ENCODE results near the gene STX4. TPM values are rescaled to one million over a fixed set of nuclear protein-coding genes. Genes with fewer than 3 reads are reported as not detected.

STX4 gene
- total and polyA plus RNA-seq, 9 of the 15 experiments (the other 6 are each of a cell fraction or from before 2014, with no cell fraction given), result 3.2 to 48.0 (median 21.5) TPM

- TF ChIP-seq, protein P1, sequence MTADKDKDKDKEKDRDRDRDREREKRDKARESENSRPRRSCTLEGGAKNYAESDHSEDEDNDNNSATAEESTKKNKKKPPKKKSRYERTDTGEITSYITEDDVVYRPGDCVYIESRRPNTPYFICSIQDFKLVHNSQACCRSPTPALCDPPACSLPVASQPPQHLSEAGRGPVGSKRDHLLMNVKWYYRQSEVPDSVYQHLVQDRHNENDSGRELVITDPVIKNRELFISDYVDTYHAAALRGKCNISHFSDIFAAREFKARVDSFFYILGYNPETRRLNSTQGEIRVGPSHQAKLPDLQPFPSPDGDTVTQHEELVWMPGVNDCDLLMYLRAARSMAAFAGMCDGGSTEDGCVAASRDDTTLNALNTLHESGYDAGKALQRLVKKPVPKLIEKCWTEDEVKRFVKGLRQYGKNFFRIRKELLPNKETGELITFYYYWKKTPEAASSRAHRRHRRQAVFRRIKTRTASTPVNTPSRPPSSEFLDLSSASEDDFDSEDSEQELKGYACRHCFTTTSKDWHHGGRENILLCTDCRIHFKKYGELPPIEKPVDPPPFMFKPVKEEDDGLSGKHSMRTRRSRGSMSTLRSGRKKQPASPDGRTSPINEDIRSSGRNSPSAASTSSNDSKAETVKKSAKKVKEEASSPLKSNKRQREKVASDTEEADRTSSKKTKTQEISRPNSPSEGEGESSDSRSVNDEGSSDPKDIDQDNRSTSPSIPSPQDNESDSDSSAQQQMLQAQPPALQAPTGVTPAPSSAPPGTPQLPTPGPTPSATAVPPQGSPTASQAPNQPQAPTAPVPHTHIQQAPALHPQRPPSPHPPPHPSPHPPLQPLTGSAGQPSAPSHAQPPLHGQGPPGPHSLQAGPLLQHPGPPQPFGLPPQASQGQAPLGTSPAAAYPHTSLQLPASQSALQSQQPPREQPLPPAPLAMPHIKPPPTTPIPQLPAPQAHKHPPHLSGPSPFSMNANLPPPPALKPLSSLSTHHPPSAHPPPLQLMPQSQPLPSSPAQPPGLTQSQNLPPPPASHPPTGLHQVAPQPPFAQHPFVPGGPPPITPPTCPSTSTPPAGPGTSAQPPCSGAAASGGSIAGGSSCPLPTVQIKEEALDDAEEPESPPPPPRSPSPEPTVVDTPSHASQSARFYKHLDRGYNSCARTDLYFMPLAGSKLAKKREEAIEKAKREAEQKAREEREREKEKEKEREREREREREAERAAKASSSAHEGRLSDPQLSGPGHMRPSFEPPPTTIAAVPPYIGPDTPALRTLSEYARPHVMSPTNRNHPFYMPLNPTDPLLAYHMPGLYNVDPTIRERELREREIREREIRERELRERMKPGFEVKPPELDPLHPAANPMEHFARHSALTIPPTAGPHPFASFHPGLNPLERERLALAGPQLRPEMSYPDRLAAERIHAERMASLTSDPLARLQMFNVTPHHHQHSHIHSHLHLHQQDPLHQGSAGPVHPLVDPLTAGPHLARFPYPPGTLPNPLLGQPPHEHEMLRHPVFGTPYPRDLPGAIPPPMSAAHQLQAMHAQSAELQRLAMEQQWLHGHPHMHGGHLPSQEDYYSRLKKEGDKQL (CRISPR knock-in tag; IDR thresholded peaks at IDR 0.05; ENCODE audit: borderline replicate concordance), result no peak
- TF ChIP-seq PCBP2 (IDR thresholded peaks at IDR 0.05; ENCODE audit: low read depth, low read length, poor library complexity, severe bottlenecking) (no peak), ZNF589 (CRISPR knock-in tag; IDR thresholded peaks at IDR 0.05; ENCODE audit: low read depth) (no peak; the same call in 1 of the 2 replicates), POU5F1 (IDR thresholded peaks at IDR 0.05; ENCODE audit: borderline replicate concordance, low read depth, low read length, partially characterized antibody) (no peak), SRSF9 (IDR thresholded peaks at IDR 0.05; ENCODE audit: borderline replicate concordance, low read depth, low read length) (no peak), ZNF668 (CRISPR knock-in tag; IDR thresholded peaks at IDR 0.05) (no peak), MTA1 (IDR thresholded peaks at IDR 0.05; ENCODE audit: borderline replicate concordance) (no peak)
- TF ChIP-seq, protein P2, sequence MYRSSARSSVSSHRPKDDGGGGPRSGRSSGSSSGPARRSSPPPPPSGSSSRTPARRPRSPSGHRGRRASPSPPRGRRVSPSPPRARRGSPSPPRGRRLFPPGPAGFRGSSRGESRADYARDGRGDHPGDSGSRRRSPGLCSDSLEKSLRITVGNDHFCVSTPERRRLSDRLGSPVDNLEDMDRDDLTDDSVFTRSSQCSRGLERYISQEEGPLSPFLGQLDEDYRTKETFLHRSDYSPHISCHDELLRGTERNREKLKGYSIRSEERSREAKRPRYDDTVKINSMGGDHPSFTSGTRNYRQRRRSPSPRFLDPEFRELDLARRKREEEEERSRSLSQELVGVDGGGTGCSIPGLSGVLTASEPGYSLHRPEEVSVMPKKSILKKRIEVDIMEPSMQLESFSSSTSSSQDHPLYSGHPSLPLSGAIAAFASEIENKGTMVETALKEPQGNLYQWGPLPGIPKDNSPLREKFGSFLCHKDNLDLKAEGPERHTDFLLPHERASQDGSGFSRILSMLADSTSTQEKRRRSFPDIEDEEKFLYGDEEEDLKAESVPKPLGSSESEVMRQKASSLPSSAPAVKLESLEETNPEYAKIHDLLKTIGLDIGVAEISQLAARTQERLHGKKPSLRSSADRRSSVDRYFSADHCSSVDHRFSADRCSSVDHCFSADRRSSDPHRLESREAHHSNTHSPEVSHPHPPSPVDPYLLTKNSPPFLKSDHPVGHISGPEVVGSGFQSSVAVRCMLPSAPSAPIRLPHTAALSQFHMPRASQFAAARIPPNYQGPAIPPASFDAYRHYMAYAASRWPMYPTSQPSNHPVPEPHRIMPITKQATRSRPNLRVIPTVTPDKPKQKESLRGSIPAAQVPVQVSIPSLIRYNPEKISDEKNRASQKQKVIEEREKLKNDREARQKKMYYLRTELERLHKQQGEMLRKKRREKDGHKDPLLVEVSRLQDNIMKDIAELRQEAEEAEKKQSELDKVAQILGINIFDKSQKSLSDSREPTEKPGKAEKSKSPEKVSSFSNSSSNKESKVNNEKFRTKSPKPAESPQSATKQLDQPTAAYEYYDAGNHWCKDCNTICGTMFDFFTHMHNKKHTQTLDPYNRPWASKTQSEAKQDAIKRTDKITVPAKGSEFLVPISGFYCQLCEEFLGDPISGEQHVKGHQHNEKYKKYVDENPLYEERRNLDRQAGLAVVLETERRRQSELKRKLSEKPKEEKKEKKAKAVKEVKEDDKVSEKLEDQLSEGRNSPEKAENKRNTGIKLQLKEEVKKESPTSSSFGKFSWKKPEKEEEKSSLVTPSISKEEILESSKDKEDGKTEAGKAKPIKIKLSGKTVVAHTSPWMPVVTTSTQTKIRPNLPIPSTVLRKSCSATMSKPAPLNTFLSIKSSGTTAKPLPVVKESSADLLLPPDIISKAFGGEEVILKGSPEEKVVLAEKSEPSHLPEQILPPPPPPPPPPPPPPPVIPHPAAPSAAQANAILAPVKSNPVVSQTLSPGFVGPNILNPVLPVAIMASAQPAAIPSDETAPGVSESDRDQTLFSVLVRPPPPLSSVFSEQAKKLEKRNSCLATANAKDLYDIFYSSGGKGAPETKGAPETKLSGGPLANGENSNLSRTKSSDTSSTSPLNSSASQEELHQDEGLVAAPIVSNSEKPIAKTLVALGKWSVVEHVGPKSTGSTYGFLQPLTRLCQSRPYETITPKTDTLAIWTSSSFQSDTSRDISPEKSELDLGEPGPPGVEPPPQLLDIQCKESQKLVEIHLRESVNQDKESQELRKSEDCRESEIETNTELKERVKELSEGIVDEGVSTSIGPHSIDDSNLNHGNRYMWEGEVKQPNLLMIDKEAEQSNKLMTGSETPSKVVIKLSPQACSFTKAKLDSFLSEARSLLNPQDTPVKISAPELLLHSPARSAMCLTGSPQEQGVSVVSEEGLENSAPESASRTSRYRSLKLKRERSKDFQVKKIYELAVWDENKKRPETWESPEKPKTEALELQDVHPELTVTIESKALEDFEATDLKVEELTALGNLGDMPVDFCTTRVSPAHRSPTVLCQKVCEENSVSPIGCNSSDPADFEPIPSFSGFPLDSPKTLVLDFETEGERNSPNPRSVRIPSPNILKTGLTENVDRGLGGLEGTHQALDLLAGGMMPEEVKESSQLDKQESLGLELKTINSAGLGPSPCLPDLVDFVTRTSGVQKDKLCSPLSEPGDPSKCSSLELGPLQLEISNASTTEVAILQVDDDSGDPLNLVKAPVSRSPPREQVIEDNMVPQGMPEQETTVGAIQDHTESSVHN (IDR thresholded peaks at IDR 0.05; ENCODE audit: borderline replicate concordance in 1 of 2, low read depth in 1 of 2), result no peak
These were observed 47.8 kb upstream of the STX4 start (continued) for GRCh38 chr16:30985401-30986128.

Data from K562 (cell line).